Neutrophil (primary cell): Measurements from ENCODE around the gene MYLK4.
A peak's percentile ranks its signal among the peaks of the same experiment; 100 is the strongest.

Experiments
- H3K27ac ChIP-seq: fragments of 200-600 bp; sonication (generic); 2 replicates; pipeline ENCODE4 v1.5.1; 2016; ENCODE audit warnings: mild to moderate bottlenecking, moderate library complexity
- H3K27me3 ChIP-seq: fragments of 200-600 bp; sonication (generic); 2 replicates; pipeline ENCODE4 v1.6.0; 2016; ENCODE audit warnings: mild to moderate bottlenecking
- H3K36me3 ChIP-seq: fragments of 200-600 bp; sonication (generic); 2 replicates; pipeline ENCODE4 v1.5.1; 2017
- H3K4me1 ChIP-seq, 2 experiments: fragments of 200-600 bp in 1 of 2; sonication (generic) in 1 of 2; 1 replicate in 1 of 2; 2 replicates in 1 of 2; pipeline versions ENCODE4 v1.5.1 to v1.6.1; 2013 to 2016; ENCODE audit warnings: low read depth in 1 of 2, low read length in 1 of 2, mild to moderate bottlenecking in 1 of 2, moderate library complexity in 1 of 2; ENCODE audit not compliant: control insufficient read depth in 1 of 2, insufficient read depth in 1 of 2
- H3K4me3 ChIP-seq, 2 experiments: fragments of 200-600 bp in 1 of 2; sonication (generic) in 1 of 2; 1 replicate in 1 of 2; 2 replicates in 1 of 2; pipeline ENCODE4 v1.5.1; 2013 to 2016; ENCODE audit warnings: low read depth in 1 of 2, low read length in 1 of 2, mild to moderate bottlenecking in 1 of 2, moderate library complexity in 1 of 2
- H3K9me3 ChIP-seq: fragments of 200-600 bp; sonication (generic); 2 replicates; pipeline ENCODE4 v1.5.1; 2016
- TF ChIP-seq, protein P1 (sequence below): fragments of 200-600 bp; sonication (generic); IDR thresholded peaks from 2 replicates; pipeline ENCODE4 v1.5.1; 2016; ENCODE audit warnings: antibody characterized with exemption

The MYLK4 gene

GRCh38 chr6:2795956-2796355 is 45.2 kb upstream of the MYLK4 start:
- H3K4me1 ChIP-seq = peaks cover 97% of the 10 kb centered on the region in 2 experiments
- H3K27ac ChIP-seq = peak overlapping the region; percentile 90
- no peaks in the 10 kb centered on the region for H3K36me3 ChIP-seq
- TF ChIP-seq, protein P1, sequence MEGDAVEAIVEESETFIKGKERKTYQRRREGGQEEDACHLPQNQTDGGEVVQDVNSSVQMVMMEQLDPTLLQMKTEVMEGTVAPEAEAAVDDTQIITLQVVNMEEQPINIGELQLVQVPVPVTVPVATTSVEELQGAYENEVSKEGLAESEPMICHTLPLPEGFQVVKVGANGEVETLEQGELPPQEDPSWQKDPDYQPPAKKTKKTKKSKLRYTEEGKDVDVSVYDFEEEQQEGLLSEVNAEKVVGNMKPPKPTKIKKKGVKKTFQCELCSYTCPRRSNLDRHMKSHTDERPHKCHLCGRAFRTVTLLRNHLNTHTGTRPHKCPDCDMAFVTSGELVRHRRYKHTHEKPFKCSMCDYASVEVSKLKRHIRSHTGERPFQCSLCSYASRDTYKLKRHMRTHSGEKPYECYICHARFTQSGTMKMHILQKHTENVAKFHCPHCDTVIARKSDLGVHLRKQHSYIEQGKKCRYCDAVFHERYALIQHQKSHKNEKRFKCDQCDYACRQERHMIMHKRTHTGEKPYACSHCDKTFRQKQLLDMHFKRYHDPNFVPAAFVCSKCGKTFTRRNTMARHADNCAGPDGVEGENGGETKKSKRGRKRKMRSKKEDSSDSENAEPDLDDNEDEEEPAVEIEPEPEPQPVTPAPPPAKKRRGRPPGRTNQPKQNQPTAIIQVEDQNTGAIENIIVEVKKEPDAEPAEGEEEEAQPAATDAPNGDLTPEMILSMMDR = no peak
- H3K4me3 ChIP-seq = peak overlapping the region; percentile 58 to 60
- H3K27me3 ChIP-seq = no peaks in the 10 kb centered on the region
- H3K9me3 ChIP-seq = no peaks in the 10 kb centered on the region

DNA sequence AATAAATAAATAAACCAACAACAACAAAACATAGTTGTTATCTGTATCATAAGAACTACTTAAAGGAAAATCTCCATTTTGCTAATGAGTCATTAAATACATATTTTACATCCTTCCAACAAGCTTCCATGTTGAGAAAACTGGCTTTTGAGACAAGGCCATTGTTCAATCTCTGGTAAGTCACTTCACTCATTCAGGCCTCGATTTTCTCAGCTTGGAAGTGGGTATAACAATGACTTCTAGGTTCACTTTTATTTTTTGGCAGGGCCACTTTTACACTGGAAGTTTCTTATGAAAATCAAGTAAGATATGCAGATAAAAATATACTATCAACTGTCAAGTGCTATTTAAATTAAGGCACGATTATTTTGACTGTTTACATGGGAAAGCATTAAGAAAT is 44.4 kb upstream of the MYLK4 start:
- peak overlapping the region; percentile 90 for H3K27ac ChIP-seq
- H3K4me1 ChIP-seq = peaks cover 92% of the 10 kb centered on the region in 2 experiments
- no peaks in the 10 kb centered on the region for H3K9me3 ChIP-seq
- H3K27me3 ChIP-seq = no peaks in the 10 kb centered on the region
- H3K4me3 ChIP-seq = peak overlapping the region; percentile 58 to 60
- TF ChIP-seq, protein P1 = no peak
- H3K36me3 ChIP-seq = no peaks in the 10 kb centered on the region

GRCh38 chr6:2794171-2794730 is 43.5 kb upstream of the MYLK4 start:
- H3K9me3 ChIP-seq = no peaks in the 10 kb centered on the region
- peak overlapping the region; percentile 32 to 37 for H3K4me3 ChIP-seq
- peak overlapping the region; percentile 90 for H3K27ac ChIP-seq
- H3K27me3 ChIP-seq = no peaks in the 10 kb centered on the region
- no peaks in the 10 kb centered on the region for H3K36me3 ChIP-seq
- TF ChIP-seq, protein P1 = no peak
- peaks cover 83% of the 10 kb centered on the region in 2 experiments for H3K4me1 ChIP-seq

GRCh38 chr6:2793534-2794151 is 42.9 kb upstream of the MYLK4 start:
- peak overlapping the region; percentile 32 to 37 for H3K4me3 ChIP-seq
- H3K27ac ChIP-seq = peak overlapping the region; percentile 90
- H3K4me1 ChIP-seq = peaks cover 79 to 80% of the 10 kb centered on the region in 2 experiments
- no peaks in the 10 kb centered on the region for H3K9me3 ChIP-seq
- H3K27me3 ChIP-seq = no peaks in the 10 kb centered on the region
- TF ChIP-seq, protein P1 = no peak
- no peaks in the 10 kb centered on the region for H3K36me3 ChIP-seq

GRCh38 chr6:2792330-2793110 is 41.8 kb upstream of the MYLK4 start:
- H3K36me3 ChIP-seq = no peaks in the 10 kb centered on the region
- TF ChIP-seq, protein P1 = no peak
- H3K9me3 ChIP-seq = no peaks in the 10 kb centered on the region
- H3K4me1 ChIP-seq = peaks cover 68% of the 10 kb centered on the region in 2 experiments
- no peaks in the 10 kb centered on the region for H3K27me3 ChIP-seq
- H3K27ac ChIP-seq = peak overlapping the region; percentile 90
- H3K4me3 ChIP-seq = peak overlapping the region in 1 of 2 experiments; percentile 32
